ENCODE results near the gene KCNQ2.

Gene KCNQ2

DNA sequence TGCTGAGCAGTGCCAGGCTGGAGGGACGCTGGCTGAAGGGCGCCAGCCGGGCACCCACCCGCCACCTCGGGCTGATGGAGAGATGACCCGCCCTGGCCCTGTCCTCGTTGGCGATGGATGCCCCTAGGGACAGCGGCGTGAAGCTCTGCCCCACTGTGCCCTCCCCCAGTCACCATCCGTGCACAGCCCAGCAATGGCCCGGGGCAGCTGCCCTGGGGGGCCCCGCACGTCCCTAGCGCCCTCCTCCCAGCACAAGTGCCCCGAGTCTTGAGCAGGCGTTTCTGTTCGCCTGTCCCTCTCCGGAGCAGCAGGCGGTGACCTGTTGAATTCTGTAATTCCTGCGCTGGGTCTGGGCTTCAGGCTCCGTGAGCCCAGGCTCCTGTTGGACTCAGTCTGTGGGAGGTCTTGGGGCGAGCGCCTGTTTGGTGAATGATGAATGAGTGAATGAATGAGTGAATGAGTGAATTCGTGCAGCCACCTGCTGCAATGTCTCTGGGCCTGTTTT lies 74.5 kb downstream of the KCNQ2 start:
- no peak overlapping the region for H3K27ac ChIP-seq (replicated peaks)
- H3K4me3 ChIP-seq (replicated peaks; ENCODE audit: insufficient read depth, low read length), result no peak overlapping the region
- H3K27me3 ChIP-seq (ENCODE audit: insufficient read depth, poor library complexity, severe bottlenecking), result no peaks in the 10 kb centered on the region
- no peak for DNase-seq (ENCODE audit: low read depth in 1 of 2, low spot score in 1 of 2)
- no peak for TF ChIP-seq POLR2AphosphoS5 (IDR thresholded peaks at IDR 0.05; ENCODE audit: low read depth)
- TF ChIP-seq, protein P1, sequence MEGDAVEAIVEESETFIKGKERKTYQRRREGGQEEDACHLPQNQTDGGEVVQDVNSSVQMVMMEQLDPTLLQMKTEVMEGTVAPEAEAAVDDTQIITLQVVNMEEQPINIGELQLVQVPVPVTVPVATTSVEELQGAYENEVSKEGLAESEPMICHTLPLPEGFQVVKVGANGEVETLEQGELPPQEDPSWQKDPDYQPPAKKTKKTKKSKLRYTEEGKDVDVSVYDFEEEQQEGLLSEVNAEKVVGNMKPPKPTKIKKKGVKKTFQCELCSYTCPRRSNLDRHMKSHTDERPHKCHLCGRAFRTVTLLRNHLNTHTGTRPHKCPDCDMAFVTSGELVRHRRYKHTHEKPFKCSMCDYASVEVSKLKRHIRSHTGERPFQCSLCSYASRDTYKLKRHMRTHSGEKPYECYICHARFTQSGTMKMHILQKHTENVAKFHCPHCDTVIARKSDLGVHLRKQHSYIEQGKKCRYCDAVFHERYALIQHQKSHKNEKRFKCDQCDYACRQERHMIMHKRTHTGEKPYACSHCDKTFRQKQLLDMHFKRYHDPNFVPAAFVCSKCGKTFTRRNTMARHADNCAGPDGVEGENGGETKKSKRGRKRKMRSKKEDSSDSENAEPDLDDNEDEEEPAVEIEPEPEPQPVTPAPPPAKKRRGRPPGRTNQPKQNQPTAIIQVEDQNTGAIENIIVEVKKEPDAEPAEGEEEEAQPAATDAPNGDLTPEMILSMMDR (IDR thresholded peaks at IDR 0.05; ENCODE audit: insufficient read depth, low read length), result no peak
- TF ChIP-seq GABPA (IDR thresholded peaks at IDR 0.05; ENCODE audit: low read depth), result no peak
- TF ChIP-seq SPI1 (IDR thresholded peaks at IDR 0.05; ENCODE audit: borderline replicate concordance, low read depth), result no peak
- TF ChIP-seq, protein P2, sequence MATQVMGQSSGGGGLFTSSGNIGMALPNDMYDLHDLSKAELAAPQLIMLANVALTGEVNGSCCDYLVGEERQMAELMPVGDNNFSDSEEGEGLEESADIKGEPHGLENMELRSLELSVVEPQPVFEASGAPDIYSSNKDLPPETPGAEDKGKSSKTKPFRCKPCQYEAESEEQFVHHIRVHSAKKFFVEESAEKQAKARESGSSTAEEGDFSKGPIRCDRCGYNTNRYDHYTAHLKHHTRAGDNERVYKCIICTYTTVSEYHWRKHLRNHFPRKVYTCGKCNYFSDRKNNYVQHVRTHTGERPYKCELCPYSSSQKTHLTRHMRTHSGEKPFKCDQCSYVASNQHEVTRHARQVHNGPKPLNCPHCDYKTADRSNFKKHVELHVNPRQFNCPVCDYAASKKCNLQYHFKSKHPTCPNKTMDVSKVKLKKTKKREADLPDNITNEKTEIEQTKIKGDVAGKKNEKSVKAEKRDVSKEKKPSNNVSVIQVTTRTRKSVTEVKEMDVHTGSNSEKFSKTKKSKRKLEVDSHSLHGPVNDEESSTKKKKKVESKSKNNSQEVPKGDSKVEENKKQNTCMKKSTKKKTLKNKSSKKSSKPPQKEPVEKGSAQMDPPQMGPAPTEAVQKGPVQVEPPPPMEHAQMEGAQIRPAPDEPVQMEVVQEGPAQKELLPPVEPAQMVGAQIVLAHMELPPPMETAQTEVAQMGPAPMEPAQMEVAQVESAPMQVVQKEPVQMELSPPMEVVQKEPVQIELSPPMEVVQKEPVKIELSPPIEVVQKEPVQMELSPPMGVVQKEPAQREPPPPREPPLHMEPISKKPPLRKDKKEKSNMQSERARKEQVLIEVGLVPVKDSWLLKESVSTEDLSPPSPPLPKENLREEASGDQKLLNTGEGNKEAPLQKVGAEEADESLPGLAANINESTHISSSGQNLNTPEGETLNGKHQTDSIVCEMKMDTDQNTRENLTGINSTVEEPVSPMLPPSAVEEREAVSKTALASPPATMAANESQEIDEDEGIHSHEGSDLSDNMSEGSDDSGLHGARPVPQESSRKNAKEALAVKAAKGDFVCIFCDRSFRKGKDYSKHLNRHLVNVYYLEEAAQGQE (IDR thresholded peaks at IDR 0.05; ENCODE audit: insufficient replicate concordance, low read depth), result no peak

DNA sequence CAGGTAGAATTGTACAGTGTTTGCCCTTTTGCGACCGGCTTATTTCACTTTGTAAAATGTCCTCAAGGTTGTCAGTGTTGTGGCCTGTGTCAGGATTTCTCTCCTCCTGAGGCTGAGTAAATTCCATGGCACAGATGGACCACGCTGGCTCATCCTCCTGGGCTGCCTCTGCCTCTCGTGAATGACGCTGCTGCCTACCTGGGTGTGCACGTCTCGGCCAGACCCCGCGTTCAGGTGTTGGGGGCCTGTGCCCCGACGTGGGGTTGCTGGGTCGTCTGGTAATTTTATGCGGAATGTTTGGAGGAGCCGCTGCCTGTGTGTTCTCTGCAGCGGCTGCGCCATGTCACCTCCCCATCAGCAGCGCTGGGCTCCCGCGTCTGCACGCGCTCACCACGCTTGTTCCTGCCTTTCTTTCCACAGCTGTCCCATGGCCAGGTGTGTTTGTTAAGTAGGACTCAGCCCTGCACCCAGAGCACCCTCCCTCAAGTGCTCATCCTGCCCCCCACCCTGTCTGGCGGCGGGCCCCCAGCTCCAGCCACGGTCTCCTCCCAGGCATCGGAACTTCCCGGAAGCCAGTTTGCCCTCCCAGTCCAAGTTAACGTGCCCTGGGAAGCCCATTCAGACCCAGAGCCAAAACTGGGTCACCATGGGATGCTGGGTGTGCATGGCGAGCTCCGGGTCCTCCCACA lies 75.2 kb downstream of the KCNQ2 start:
- no peak for DNase-seq (ENCODE audit: low read depth in 1 of 2, low spot score in 1 of 2)
- Histone ChIP-seq H3K27ac (replicated peaks) (no peak overlapping the region), H3K27me3 (ENCODE audit: insufficient read depth, poor library complexity, severe bottlenecking) (no peaks in the 10 kb centered on the region), H3K4me3 (replicated peaks; ENCODE audit: insufficient read depth, low read length) (no peak overlapping the region)
- TF ChIP-seq POLR2AphosphoS5 (IDR thresholded peaks at IDR 0.05; ENCODE audit: low read depth) (no peak), GABPA (IDR thresholded peaks at IDR 0.05; ENCODE audit: low read depth) (no peak), SPI1 (IDR thresholded peaks at IDR 0.05; ENCODE audit: borderline replicate concordance, low read depth) (no peak)
- TF ChIP-seq, protein P2 (IDR thresholded peaks at IDR 0.05; ENCODE audit: insufficient replicate concordance, low read depth), result no peak
- TF ChIP-seq, protein P1 (IDR thresholded peaks at IDR 0.05; ENCODE audit: insufficient read depth, low read length), result no peak

DNA sequence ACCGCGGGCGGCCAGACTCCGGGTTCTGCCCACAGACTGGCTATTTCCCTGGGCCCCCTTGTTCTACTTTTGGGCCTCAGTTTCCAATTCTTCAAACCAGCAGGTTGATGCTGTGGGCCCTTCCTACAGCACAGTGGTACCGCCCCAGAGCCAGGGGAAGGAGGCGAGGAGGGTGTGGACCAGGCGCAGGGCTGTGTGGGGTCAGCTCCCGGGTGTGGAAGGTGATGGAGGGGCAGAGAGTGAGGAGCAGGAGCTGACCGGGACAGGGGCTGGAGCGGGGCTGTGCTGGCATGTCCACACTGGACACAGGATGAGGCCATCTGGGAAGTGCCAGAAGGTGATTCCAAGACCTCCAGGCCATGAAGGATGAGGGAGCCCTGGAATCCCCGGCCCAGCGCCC lies 76.2 kb downstream of the KCNQ2 start:
- Histone ChIP-seq H3K27me3 (ENCODE audit: insufficient read depth, poor library complexity, severe bottlenecking) (no peaks in the 10 kb centered on the region), H3K4me3 (replicated peaks; ENCODE audit: insufficient read depth, low read length) (no peak overlapping the region)

More for the DNA sequence above, 76.2 kb downstream of the KCNQ2 start:
- TF ChIP-seq, protein P2 (IDR thresholded peaks at IDR 0.05; ENCODE audit: insufficient replicate concordance, low read depth), result no peak
- no peak for TF ChIP-seq GABPA (IDR thresholded peaks at IDR 0.05; ENCODE audit: low read depth)
- TF ChIP-seq POLR2AphosphoS5 (IDR thresholded peaks at IDR 0.05; ENCODE audit: low read depth), result no peak
- TF ChIP-seq SPI1 (IDR thresholded peaks at IDR 0.05; ENCODE audit: borderline replicate concordance, low read depth), result no peak
- TF ChIP-seq, protein P1 (IDR thresholded peaks at IDR 0.05; ENCODE audit: insufficient read depth, low read length), result no peak
- H3K27ac ChIP-seq (replicated peaks), result no peak overlapping the region
- DNase-seq (ENCODE audit: low read depth in 1 of 2, low spot score in 1 of 2), result no peak

All from HL-60 (cell line).